ENCODE results near the gene KLC1. TPM values are rescaled to one million over a fixed set of nuclear protein-coding genes. Genes with fewer than 3 reads are reported as not detected.

Gene KLC1
- total RNA-seq, 2 experiments from 2014 or later: 97.5 to 101 TPM

GRCh38 chr14:103728141-103728540, 99.1 kb downstream of the KLC1 start:
- ChIA-PET POLR2A (no interaction called here), CTCF (no interaction called here)
- no peak overlapping the region for H3K4me3 Mint-ChIP-seq
- H3K27ac Mint-ChIP-seq: no peak overlapping the region
- no peak for DNase-seq
- no peaks in the 10 kb centered on the region for H3K27me3 Mint-ChIP-seq
- H3K4me1 Mint-ChIP-seq (ENCODE audit: low read depth): no peaks in the 10 kb centered on the region
- ATAC-seq: no peak
- no peak for TF ChIP-seq CTCF (IDR thresholded peaks at IDR 0.05)
- H3K36me3 Mint-ChIP-seq (ENCODE audit: low read depth): no peaks in the 10 kb centered on the region
- intact Hi-C loops (cut with micrococcal nuclease): no loop called here
- no peaks in the 10 kb centered on the region for H3K9me3 Mint-ChIP-seq

DNA sequence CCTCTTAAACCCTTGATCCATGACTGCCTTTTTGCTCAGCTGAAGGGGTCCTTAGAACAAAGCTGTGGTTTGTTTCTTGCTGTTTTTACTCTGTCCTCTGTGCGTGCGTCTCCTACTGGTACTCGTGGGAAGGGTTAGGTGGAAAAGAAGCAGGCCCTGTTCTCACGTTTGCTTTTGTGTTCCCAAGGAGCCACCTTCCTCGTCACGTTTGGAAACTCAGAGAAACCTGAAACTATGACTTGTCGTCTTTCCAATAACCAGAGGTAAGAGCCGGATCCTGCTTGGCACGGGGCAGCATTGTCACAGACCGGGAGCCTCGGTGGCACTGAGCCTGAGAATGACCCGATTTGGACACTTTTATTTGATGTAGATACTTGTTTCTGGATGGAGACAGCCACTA, 99.7 kb downstream of the KLC1 start:
- intact Hi-C loops (cut with micrococcal nuclease): no loop called here
- TF ChIP-seq CTCF (IDR thresholded peaks at IDR 0.05): no peak
- ChIA-PET POLR2A (no interaction called here), CTCF (no interaction called here)
- no peaks in the 10 kb centered on the region for H3K36me3 Mint-ChIP-seq (ENCODE audit: low read depth)
- H3K27ac Mint-ChIP-seq: no peak overlapping the region
- H3K4me1 Mint-ChIP-seq (ENCODE audit: low read depth): no peaks in the 10 kb centered on the region
- H3K4me3 Mint-ChIP-seq: no peak overlapping the region
- H3K27me3 Mint-ChIP-seq: no peaks in the 10 kb centered on the region
- DNase-seq (no peak), ATAC-seq (no peak)
- no peaks in the 10 kb centered on the region for H3K9me3 Mint-ChIP-seq

DNA sequence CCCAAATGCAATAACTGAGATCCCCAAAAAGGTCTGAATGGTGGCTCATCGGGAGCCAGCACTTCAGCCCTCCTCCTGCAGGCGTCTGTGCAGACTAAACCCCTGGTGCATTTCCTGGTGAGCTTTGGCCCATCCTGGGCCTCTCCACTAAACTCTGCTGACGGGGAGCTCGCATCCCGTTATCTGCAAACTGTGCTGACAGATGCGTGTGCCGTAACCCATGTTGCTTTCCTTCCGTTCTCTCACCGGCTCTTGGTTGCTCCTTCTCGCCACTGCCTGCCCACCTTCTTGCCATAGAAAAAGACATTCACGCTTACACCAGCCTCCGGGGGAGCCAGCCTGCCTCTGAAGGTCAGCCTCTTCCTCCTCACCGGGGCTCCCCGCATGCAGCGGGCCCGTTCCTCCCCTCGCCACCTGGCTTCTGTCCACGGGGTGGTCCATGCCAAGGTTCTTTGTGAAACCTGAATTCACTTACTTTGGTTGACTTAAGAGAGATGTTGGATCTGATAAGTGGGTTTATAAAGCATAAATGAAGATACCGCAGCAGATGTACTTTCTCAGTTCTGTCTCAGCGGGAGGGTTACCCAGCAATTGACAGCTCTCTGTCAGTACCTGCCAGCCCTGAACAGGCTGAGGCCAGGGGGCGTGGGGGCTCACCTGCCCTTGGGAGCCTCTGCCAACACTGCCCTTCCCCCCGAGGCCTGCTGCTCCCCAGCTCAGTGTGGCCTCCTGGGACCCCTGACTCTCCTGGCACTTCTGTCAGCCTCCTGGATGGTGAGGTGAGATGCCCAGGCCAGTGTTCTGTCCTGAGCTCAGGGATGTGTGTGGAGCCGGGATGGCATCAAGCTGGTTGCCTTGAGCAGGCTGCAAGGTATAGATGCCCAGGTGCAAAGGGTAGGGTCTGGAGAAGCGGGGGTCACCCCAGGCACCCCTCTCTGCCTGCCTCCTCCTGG, 100.8 kb downstream of the KLC1 start:
- no peak for TF ChIP-seq CTCF (IDR thresholded peaks at IDR 0.05)
- CTCF ChIA-PET: no interaction called here
- H3K36me3 Mint-ChIP-seq (ENCODE audit: low read depth): no peaks in the 10 kb centered on the region
- POLR2A ChIA-PET: no interaction called here
- ATAC-seq (no peak), DNase-seq (no peak)
- no peaks in the 10 kb centered on the region for H3K9me3 Mint-ChIP-seq
- no peaks in the 10 kb centered on the region for H3K27me3 Mint-ChIP-seq
- intact Hi-C loops (cut with micrococcal nuclease): no loop called here
- no peaks in the 10 kb centered on the region for H3K4me1 Mint-ChIP-seq (ENCODE audit: low read depth)
- H3K27ac Mint-ChIP-seq: no peak overlapping the region
- no peak overlapping the region for H3K4me3 Mint-ChIP-seq

DNA sequence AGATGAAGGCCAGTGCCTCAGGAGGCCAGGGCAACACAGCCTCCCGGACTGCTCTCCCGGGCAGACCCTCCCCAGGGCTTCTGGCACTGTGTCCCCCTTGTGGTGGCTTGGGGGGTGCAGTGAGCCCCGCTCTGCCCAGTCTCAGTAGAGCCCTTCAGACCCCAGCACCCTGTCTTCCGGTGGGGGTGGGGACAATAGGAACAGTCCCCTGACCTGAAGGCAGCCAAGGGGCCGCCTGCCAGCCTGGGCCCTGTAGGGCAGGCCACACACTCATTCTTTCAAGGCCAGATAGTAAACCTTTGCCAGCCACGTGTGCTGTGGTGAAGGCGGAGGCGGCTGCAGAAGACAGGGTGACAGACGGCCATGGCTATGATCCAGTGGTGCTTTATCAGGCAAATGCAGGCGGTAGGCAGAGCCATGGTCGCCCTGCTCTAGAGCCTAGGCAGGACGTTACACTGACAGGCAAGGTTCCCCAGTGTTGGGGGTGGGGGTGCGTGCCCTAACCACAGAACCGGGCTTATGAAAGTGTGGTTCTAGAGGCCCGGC, 101.6 kb downstream of the KLC1 start:
- DNase-seq (no peak), ATAC-seq (no peak)
- ChIA-PET CTCF (no interaction called here), POLR2A (no interaction called here)
- Mint-ChIP-seq H3K27me3 (no peaks in the 10 kb centered on the region), H3K27ac (no peak overlapping the region), H3K9me3 (no peaks in the 10 kb centered on the region), H3K36me3 (ENCODE audit: low read depth) (no peaks in the 10 kb centered on the region), H3K4me1 (ENCODE audit: low read depth) (no peaks in the 10 kb centered on the region), H3K4me3 (no peak overlapping the region)
- TF ChIP-seq CTCF (IDR thresholded peaks at IDR 0.05): no peak
- intact Hi-C loops (cut with micrococcal nuclease): no loop called here

DNA sequence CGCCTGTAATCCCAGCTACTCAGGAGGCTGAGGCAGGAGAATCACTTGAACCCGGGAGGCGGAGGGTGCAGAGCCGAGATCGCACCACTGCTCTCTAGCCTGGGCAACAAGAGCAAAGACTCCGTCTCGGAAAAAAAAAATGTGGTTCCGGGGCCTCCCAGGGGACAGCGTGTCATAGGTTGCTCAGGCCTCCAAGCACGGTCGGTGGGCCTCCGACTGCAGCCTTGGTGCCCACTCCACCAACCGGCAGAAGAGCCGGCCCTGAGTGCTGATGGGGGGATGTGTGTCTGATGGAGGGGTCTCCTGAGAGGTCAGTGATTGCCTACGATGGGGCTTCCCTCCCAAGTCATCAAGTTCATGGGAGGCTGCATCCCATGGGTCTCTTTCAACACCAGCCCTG, 102.5 kb downstream of the KLC1 start:
- Mint-ChIP-seq H3K4me3 (no peak overlapping the region), H3K36me3 (ENCODE audit: low read depth) (no peaks in the 10 kb centered on the region)

More for the DNA sequence above, 102.5 kb downstream of the KLC1 start:
- no peaks in the 10 kb centered on the region for H3K4me1 Mint-ChIP-seq (ENCODE audit: low read depth)
- CTCF ChIA-PET: no interaction called here
- H3K9me3 Mint-ChIP-seq: no peaks in the 10 kb centered on the region
- POLR2A ChIA-PET: no interaction called here
- H3K27me3 Mint-ChIP-seq: no peaks in the 10 kb centered on the region
- ATAC-seq (no peak), DNase-seq (no peak)
- intact Hi-C loops (cut with micrococcal nuclease): no loop called here
- TF ChIP-seq CTCF (IDR thresholded peaks at IDR 0.05): no peak
- H3K27ac Mint-ChIP-seq: no peak overlapping the region
